Activated gamma-delta T cell treated with Interleukin-2 at 50 U/mL for 16 hours (primary cell): ENCODE results near the gene PROZ.
"Not testable (repeated sequence)": the region's sequence is repeated elsewhere in the genome, so short reads cannot be mapped to it uniquely, and the experiment has no call there.

Source experiments
- DNase-seq: peaks from one replicate; pipeline ENCODE4 v3.0.0-alpha.2; 2020

The PROZ gene

DNA sequence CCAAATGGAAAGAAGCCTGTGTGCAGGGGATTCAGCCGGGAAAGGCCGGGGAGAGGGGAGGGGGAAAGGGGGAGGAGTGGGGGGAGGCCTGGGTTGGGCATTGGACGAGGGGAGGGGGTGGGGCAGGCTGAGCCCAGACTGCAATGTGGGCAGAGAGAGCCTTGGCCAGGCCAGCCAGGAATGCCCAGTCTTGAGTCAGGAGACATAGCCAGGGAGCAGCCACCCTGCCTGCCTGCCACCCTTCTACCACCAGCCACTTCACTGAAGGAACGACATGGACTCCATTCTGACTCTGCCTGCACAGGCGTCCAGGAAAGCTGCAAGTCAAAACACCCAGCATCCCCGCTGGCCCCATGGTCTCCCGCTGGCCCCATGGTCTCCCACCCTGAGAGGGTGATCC is 498 bp downstream of the PROZ start:
- no peak for DNase-seq

DNA sequence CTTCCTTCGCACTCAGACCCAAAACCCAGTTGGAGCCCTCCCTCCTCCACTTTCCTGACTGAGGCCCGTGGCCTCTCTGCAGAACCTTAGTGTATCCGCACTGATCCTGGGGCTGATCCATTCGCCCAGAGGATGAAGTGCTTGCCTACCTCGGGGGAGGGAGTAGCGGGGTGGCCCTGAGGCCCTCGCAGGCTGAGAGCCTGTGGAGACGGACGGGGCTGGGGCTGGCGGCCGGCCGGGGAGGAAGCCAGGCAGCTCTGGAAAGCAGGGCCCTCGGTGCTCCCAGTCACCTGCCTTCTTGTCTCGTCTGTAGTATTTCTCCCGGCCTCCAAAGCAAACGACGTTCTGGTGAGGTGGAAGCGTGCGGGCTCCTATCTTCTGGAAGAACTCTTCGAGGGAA is 1.3 kb downstream of the PROZ start:
- no peak for DNase-seq

DNA sequence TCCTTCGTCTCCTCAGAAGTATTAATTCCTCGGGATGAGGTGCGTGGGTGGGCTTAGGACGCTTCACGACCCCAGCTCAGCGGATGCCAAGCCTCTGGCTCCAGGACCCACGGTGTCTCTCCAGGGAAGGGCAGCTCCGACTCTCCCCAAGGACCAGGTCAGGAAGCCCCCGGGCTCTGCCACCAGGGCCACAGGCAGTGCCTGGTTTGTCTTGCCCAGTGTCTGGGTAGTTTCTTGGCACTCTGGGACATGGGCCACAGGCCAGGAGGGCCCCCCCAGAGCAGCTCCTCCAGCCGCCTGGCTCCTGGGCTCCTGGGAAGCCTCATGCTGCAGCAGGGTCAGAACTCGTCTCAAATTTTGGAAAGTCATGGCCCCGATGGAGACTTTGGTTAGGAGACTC is 2.5 kb downstream of the PROZ start:
- no peak for DNase-seq

DNA sequence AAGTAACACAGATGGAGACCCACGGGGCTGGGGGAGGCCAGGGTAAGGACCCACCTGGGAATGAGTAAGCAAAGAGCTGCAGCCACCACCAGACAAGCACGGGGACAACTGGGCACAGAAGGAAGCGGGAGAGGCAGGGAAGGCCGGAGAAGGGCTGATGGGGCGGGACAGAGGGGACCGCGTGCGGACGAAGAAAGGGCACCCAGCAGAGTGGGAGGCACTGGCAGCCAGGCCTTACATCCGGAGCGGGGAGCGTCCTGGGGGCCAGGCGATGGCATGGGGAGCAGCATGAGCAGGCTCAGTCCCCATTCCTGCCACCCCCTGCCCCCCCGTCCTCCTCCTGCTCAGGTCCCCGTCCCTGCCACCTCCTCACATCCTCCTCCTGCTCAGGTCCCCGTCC is 3.0 kb downstream of the PROZ start:
- no peak for DNase-seq

DNA sequence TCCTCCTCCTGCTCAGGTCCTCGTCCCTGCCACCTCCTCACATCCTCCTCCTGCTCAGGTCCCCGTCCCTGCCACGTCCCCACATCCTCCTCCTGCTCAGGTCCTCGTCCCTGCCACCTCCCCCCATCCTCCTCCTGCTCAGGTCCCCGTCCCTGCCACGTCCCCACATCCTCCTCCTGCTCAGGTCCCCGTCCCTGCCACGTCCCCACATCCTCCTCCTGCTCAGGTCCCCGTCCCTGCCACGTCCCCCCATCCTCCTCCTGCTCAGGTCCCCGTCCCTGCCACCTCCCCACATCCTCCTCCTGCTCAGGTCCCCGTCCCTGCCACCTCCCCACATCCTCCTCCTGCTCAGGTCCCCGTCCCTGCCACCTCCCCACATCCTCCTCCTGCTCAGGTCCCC is 3.5 kb downstream of the PROZ start:
- DNase-seq, result not testable (repeated sequence)

DNA sequence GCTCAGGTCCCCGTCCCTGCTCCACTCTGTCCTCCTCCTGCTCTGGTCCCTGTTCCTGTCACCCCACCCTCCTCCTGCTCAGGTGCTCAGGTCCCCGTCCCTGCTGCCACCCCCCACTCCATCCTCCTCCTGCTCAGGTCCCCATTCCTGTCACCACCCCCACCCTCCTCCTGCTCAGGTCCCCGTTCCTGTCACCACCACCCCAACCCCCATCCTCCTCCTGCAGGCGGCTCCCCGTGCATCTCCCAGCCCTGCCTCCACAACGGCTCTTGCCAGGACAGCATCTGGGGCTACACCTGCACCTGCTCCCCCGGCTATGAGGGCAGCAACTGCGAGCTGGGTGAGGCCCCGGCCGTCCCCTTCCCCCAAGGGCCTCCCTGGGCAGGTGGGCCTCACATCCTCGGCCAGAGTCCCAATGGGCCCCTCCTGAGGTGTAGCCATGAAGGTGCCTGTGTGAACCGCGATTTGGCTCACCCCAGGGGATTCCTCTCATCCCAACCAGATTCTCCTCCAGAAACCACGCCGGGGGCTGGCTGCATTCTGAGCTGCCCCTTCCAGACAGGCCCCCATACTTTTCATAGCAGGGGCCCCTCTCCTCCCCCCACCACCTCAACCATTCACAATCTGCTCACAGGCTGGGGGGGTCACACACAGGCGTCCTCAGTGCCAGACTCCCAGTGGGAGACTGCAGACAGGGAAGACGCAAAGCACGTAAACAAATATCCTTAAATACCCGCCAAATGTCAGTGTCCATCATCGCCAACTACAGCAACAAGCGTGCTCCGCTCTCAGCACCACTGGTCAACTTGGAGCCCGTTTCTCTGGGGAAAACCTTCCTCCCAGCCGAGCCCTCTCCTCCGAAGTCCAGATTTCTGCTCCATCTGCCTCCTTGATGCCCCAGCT is 4.6 kb downstream of the PROZ start:
- no peak for DNase-seq

DNA sequence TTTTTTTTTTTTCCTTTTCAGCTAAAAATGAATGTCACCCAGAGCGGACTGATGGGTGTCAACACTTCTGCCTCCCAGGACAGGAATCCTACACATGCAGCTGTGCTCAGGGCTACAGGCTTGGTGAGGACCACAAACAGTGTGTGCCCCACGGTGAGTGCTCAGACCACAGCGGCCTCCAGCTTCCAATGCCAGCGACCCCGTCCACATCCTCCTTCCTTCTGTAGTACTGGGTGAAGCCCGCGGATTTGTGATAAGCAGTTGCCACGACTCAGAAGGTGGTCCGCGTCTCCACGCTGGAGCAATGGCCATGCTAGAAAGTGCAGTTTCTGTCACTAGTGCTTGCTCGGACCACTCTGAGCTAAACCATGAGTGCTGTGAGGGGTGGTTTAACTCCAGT is 6.0 kb downstream of the PROZ start:
- DNase-seq, result no peak

DNA sequence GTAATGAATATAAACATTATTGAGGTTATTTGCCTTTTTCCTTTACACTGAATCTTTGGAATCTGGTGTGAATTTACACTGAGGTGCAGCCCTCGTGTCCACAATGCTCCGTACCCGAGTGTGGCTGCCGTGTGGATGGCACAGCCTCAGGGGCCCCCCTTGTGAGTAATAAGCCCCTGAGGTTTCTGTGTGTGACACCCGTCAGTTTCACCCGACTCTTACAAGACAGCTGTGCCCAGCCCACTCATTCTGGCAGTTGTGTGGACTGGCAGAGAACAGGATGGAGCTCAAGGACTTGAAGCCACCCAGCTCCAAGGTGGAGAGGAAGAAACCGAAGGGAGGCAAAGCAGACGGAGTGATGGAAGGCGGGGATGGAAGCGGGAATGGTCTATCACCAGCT is 7.8 kb downstream of the PROZ start:
- no peak for DNase-seq

DNA sequence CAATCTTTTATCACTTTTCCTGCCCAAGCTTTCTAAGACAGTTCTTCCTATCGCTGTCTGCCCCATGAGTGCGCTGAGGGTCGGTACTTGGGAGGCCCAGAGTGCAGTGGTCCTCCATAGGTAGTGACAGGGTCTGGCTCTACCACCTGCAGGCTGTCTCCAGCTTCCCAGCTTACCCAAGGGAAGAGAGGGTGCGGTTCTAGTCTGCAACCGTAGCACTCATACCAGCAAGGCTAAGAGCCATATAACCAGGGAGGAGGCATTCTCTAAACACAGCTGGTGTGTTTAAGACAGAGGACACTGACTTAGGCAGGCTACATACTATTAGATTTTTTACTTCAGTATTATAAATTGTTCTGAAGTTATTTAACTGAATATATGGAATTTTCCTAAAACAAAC is 8.2 kb downstream of the PROZ start:
- DNase-seq, result no peak

DNA sequence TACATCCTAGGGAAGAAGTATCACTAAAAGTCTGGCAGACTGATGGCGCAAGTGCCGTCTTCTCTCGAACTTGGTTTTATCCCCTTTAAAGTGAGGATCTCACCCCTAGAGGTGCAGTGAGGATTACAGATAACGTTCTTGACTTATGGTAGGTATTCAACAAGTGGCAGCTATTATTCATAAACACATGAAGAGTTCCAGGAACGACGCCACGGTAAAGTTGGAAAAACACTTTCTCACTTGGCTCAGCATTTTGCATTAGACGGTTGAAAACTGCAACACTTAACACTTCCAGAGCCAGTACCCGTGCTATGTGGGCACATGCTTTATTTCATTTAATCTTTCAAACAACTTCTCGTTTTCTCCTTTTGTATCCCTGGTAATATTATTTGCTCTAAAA is 8.7 kb downstream of the PROZ start:
- no peak for DNase-seq

DNA sequence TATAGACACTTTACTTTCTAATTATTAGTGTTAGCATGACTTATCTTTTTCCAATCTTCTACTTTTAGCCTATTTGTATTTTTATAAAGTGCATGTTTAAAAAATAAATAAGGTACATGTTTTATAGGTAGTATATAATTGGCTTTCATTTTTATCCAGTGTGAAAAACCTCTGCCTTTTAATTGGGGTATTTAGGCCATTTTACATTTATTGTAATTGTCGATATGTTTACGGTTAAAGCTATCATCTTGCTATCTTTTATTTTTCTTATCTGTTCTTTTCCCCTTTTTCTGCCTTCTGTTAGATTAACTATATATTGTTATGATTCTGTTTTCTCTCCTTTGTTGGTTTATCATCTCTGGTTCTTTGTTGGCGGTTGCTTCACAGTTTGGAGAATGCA is 9.1 kb downstream of the PROZ start:
- DNase-seq, result no peak

DNA sequence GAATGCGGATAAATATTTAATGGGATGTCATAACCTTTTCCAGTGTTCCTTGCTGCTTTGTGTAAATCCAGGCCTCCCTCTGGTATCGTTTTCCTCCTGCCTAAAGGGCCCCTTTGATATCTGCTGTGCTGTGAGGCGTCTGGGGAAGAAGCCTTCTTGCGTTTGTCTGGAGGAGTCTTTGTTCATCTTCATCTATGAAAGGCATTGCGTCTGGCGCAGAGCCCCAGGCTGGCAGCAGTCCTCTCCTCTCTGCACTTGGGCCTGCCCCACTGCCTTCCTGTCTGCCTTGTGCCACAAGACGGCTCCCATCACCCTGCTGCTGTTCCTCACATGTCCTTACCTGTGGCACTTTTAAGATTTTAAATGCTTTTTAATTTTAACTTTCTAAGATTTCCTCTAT is 9.8 kb downstream of the PROZ start:
- DNase-seq, result no peak

DNA sequence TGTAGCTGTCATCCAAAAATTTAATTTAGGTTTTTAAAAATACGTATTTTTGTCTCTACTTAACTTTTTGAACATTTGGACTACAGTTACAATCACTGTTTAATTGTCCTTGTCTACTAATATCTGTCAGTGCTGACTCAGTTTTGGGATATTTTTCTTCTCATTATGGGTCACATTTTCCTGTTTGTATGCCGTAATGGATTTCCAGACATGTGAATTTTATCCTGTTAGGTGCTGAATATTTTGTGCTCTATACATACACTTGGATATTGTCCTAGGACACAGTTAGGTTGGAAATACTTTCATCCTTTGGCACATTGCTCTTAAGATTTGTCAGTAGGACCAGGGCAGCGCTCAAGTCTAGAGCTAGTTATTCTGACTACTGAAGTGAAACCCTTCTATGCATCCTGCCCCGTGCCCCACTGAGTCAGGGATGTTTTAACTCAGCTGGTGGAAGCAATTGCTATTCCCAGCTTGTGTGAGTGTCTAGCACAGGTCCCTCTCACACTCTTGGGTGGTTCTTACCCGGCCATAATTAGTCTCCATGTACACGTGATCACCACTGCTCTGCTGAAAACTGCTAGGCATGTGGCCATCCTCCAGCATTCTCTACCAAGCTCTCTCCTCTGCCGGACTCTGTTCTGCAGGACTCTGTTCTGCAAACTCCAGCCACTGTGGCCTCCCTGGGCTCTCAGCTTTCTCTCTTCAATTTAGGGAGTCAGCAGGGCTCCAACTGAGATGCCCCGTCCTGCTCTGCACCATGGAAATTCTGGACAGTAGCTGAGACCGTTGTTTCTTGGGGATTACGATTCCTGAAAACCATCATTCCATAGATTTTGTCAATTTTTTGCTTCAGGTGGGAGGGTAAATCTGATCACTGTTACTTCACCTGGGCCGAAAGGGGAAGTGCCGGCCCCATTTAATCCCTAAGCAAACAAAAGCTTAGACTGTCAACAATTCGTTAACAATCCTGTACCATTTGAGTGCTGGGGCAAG is 11.1 kb downstream of the PROZ start:
- no peak for DNase-seq

DNA sequence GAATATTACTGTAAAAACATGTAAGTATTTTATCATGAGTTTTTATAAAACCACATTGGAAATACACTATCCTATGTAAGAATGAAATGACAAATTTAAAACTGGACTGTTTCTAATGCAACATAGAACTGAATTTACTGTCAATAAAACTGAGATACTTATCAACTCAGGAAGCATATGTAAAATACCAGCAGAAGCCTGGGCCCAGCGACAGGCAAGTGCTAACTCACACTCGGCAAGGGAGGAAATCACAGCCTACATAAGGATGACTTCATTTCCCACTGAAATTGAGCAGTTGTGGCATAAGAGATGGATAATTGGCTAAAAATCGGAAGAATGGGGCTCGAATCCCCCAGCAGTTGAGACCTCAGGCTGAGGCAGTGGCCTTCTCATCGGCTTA is 12.1 kb downstream of the PROZ start:
- no peak for DNase-seq

DNA sequence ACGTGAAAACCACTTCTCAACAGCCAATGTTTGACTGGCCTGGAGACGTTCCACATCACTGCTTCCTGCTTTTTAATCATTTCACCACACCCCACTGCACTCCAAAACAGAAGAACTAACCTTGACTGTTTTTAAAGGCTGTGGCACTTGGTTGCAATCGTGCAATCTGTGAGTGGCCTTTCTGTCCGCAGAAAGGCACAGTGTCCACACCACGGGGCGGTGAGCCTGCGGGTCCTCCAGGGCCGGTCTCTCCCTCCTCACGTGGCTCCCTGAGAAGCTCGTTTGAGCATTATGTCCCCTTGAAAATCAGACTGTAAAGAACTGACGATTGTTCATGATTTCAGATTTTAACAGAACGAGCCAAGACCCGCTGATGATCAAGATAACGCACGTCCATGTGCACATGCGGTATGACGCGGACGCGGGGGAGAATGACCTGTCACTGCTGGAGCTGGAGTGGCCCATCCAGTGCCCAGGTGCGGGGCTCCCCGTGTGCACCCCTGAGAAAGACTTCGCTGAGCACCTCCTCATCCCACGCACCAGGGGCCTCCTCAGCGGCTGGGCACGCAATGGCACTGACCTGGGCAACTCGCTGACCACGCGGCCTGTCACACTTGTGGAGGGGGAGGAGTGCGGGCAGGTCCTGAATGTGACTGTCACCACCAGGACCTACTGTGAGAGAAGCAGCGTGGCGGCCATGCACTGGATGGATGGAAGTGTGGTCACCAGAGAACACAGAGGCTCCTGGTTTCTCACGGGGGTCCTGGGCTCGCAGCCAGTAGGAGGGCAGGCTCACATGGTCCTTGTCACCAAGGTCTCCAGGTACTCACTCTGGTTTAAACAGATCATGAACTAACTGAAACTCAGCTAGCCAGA is 13.0 kb downstream of the PROZ start:
- DNase-seq, result no peak

DNA sequence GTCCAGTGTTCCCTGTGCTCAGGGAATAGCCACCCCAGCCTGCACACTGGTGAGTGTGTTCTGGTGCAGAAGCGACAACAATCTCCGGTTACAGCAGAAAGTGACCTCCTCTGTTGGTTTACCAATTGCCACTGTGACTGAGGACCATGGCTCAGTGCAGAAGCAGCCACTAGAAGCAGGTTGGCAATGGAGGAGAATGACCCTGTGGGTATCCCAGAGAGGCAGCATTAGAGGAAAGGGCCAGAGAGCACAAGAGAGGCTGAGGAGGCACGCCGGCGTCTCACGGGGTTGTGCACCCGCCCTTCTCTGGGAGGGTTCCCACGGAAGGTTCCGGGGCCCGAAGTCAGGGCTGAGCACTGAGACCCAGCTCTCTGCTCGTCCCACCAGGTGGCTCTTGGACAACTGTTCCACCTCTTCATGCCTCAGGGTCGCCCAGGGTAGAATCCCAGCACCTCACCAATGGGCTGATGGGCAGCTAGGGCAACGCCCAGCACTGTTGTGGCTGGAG is 14.0 kb downstream of the PROZ start:
- no peak for DNase-seq

DNA sequence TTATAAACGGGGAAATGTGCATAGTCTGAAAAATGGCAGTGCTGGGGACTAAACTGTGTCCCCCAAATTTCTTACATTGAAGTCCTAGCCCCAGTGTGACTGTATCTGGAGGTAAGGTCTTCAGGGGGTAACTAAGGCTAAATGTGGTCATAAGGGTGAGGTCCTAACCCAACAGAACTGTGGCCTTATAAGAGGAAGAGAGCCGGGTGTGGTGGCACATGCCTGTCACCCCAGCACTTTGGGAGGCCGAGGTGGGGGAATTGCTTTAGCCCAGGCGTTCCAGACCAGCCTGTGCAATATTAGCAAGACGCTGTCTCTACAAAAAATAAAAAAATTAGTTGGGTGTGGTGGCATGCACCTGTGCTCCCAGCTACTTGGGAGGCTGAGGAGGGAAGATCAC is 17.8 kb downstream of the PROZ start:
- DNase-seq, result peak; percentile 52

DNA sequence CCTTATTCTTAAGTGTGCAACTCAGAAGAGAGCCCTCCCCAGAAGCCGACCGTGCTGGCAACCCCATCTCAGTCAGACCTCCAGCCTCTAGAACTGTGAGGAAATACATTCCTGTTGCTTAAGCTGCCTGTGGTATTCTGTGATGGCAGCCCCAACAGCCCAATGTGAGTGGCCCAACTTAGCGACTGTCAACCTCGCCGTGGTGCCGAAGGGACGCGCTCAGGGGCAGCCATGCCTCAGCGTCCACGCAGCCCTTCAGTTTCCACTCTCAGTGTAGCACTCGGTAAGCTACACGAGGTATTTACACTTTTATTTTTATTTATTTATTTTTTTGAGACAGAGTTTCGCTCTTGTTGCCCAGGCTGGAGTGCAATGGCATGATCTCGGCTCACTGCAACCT is 18.4 kb downstream of the PROZ start:
- DNase-seq, result no peak

DNA sequence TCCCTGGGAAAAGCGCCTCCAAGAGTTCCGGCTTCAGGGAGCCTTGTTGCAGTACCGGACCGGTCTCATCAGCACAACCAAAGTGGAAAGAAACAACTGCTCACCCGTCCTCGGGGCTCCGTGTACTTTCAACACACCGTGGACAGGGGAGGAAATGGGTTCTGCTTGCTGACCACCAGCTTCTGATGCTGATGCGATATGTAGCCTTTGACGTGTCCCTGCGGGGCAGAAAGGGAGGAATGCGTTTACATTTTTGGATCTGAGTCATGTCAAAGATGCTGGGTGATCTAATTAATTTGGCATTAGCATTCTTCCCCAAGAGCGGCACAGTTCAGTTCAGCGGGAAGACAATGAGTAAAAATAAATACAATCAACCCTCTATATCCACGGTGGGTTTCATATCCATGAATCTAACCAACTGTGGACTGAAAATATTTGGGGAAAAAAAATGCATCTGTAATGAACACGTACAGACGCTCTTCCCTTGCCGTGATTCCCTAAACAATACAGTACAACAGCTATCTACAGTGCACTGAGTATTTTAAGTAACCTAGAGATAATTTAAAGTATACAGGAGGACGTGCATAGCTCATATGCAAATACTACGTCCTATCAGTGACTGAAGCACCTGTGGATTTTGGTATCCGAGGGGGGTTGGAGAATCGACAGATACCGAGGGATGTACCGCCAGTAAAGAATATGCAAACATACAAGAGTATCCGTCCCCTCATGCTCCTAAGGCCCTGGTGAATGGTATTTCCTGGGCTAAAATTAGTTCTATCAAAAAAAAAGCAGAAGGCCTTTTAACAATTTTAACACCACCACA is 19.8 kb downstream of the PROZ start:
- DNase-seq, result no peak

DNA sequence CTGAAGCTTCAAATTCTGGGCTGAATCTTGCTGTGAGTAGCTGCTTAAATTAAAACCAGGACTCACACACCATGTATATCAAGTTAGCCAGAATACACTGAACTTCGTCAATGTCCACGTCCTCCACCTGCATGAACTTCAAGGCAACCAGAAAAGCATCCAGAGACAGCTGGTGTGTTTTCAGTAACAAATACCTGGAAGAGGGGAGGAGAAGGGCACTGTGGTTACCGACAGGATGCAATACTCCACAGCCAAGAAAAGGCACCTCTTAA is 20.4 kb downstream of the PROZ start:
- DNase-seq, result no peak

DNA sequence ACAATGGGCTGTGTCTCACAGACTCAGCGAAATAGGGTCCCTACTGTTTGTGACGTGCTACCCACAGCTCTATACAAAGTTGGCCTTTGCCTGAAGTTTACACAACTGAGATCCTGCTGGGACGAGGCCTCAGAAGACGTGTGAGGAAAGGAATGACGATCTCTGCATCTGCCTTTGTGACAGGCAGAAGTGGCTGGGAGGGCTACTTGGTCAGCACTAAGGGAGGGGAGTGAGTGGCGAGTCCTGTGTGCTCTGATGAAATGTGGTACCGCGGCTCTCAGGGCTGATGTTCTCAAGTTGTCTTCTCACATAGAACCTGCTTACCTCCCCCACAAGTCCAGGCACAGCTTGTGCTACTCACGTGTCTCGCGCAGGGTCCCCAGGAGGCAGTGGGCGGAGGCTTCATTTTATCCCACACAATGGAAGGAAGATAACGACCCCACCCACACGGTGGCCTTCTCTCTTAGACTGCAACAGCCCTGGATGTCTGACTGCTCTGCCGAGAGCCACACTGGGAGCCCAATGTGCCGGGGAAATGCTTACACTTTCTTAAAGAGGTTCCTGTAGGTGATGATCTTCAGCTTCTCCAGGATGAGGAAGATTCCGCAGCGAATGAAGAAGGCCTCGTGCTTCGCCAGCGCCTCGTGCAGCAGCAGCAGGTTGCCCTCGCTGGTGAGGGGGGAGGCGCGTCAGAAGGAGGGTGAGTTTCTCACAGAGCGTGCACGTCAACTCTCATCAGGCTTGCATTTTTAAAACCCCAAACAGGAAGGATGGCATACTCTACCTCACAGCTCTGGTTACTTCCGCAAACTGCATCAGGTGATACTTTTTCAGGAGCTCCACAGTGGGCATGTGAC is 21.2 kb downstream of the PROZ start:
- DNase-seq, result no peak
